Pons (tissue), 1 donor: ENCODE data around the gene MRGPRD.
"Not testable (repeated sequence)": the region's sequence is repeated elsewhere in the genome, so short reads cannot be mapped to it uniquely, and the experiment has no call there.

ENCODE experiments used
- DNase-seq: peaks from one replicate; pipeline ENCODE4 v3.0.0-alpha.2; 2016; ENCODE audit warnings: low spot score

Gene MRGPRD

GRCh38 chr11:69005631-69006368 is 25.0 kb upstream of the MRGPRD start:
- no peak for DNase-seq

- DNase-seq = no peak
Observed at GRCh38 chr11:69005183-69005630, 24.4 kb upstream of the MRGPRD start.

DNA sequence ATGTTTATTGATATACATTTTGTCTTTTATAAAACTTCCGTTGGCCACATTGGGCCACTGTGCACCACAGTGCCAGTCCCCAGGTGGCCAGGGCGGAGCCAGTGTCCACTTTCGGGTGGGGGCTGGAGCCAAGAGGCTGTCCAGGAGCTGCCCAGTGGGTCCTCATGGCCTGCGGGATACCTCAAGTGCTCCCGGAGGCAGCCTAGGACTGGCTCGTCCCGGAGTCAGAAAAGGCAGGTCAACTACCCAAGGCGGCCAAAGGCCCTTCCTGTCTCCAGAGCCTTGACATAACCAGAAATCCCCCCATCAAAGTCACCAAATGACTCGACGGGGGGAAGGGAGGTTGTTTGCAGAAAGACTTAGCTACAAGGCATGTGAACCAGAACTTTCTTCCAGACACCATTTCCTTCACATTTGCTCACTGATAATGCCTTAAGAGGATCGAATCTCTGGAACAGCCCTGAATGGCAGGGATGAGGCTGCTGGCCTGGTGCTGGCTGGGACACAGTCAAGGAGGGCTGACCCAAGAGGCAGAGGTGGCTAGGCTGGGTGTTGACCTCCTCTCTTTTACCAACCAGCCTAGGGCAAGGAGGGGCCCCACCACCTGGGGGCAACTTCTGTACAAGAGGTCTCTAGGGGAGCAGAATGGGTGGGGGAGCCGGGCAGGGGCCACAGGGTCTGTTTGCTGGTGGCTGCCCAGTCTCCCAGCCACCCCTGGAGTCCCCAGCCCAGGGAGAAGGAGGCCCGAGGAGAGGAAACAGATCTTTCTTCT is 23.8 kb upstream of the MRGPRD start:
- no peak for DNase-seq

DNA sequence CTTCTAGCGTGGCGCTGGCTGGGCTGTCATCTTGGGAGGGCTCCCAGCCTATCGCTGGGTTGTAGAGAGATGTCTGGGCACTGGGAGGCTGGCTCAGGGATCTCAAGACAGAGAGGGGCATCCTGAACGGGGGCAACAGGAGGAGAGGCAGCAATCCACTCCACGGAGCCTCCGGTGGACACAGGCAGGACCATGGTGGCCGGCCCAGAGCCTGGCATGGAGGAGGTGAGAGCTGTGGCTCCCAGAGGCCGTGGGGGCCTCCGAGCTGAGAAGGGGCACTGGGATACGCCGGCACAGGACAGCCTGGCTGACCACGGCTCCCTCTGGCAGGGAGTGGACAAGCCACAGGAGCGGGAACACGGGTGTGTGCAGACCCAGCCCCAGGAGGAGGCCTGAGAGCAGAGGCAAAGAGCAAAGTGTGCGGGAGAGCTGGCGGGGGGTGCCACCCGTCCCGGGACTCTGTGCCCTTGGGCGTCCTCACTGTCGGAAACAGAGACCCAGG is 23.1 kb upstream of the MRGPRD start:
- no peak for DNase-seq

DNA sequence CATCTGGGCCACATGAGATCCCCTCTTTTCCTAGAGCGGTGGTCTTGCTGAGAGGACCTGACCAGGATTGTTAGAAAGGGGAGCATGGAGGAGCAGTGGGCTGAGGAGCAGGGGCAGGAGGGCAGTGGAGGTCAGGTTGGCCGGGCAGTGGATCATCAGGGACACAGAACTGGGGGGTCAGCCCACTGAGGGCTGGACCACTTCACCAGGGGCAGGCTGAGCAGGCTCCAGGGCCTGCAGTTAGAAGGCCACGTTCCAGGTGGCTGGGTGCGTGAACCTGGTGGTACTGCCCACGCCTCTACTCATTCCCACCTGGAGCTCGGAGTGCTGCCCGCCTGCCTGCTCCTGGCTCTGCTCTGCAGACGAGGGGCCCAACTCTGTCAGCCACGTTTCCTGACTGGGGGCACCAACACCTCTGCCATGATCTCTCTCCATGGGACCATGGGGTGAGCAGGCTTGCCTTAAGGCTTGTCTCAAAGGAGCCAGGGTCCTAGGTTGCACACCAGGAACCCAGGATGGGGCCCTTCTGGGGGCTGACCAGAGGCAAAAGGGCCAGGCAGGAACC is 22.6 kb upstream of the MRGPRD start:
- no peak for DNase-seq

- no peak for DNase-seq
Observed at GRCh38 chr11:69002570-69003231, 21.9 kb upstream of the MRGPRD start.

DNA sequence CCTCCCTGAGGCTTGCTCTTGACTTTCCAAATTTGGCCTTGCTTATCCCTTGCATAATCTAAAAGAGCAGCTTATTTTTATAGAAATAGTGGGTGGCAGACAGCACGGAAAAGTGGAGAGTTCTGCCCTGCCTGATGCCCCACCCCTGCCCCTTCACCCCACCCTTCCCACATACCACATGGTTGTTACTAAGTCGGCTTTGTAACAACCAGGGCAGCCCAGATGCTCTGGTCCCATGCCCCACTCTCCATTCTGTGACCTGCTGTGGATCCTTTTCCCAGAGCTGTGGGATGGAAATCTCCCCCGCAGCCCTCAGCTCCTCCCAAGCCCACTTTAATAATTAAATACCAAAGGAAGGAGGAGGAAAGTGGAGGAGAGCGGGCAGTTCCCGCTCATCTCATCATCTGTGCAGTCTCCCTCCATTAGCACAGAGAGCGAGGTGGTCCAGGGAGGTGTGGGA is 21.4 kb upstream of the MRGPRD start:
- DNase-seq = no peak

DNA sequence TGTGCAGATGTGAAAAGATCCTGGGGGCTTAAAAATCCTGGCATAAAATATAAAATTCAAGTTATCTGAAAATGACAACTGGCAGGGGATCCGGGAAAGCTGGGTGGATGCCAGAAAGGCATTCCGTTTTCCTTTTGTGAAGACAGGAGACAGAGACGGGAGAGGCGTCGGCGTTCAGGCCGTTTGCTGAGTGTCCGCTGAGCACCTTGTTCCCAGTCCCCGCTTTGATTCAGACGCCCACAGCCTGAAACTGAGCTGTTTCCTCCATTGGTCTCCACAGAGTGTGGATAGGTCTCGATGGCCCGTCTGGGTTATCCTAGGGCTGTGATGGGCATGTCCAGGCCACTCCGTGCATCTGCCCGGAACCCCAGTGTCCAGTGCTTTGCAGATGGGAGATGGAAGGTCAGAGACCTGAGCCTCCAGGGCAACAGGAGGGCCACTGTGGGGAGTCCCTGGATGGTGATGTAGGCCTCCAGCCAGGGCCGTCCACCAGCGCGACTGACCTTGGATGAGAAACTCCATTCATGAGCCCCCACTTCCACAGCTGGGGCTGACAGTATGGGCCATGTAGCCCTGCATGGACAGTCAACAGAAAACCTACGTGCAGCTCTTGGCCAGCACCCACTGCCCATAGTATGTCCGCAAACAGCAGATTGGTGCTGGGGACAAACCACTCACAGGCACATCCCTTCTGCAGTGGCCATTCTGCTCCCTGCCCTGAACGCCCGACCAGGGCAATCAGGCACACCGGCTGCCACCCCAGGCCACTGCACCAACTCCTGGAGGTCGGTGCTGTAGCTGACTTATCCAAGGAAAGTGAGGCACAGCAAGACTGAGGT is 20.7 kb upstream of the MRGPRD start:
- DNase-seq = no peak

DNA sequence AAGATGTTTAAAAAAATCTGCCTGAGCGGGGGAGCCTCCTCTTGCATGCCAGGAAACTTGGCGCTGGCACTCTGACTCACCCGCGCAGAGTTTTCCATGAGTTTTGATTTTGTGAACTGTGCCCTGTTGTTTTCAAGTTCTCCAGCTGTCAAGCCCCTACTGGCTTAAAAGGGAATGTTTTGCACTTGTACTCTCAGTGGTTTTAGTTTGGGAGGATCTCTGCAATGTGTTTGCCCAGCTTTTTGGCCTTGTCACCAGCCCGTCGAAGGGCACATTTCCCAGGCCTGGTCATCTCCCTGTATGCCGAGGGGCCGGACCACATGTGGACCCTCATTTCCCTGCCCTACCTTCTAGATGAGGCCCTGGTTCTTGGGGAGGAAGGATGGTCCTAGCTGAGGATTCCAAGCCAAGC is 20.1 kb upstream of the MRGPRD start:
- peak; percentile 11 for DNase-seq

DNA sequence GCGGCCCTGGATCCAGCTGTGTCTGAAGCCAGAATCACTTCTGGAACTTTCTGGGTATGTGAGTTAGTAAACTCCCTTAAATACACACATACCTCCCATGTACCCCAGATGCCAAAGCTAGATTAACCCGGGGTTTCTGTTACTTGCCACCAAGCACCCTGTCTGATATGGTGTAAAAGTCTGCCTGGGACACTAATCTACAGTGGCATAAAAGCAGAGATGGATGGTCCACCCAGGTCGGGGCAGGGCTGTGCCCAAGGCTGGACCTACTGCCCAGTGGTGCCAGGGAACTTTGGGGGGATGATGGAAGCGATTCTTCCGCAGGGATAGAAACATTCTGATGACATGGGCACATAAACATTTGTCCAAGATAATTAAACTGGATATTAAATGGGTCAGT is 19.6 kb upstream of the MRGPRD start:
- DNase-seq = no peak

DNA sequence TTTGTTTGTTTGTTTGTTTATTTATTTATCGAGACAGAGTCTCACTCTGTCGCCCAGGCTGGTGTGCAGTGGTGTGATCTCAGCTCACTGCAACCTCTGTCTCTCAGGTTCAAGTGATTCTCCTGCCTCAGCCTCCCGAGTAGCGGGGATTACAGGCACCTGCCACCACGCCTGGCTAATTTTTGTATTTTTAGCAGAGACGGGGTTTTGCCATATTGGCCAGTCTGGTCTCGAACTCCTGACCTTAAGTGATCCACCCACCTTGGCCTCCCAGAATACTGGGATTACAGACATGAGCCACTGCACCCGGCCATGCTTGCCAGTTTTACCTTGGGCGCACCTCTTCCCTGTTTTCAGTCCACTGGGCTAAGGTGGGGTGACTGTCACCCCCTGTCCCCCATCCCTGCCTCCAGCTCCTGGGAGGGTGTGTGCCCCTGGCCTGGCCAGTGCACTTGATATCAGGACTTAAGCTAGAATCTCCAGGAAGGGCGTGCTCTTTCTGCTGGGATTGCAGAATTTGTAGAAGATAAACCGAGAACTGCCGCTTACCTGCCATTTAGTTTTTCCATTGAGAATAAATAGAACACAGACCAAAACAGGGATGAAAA is 19.1 kb upstream of the MRGPRD start:
- not testable (repeated sequence) for DNase-seq

DNA sequence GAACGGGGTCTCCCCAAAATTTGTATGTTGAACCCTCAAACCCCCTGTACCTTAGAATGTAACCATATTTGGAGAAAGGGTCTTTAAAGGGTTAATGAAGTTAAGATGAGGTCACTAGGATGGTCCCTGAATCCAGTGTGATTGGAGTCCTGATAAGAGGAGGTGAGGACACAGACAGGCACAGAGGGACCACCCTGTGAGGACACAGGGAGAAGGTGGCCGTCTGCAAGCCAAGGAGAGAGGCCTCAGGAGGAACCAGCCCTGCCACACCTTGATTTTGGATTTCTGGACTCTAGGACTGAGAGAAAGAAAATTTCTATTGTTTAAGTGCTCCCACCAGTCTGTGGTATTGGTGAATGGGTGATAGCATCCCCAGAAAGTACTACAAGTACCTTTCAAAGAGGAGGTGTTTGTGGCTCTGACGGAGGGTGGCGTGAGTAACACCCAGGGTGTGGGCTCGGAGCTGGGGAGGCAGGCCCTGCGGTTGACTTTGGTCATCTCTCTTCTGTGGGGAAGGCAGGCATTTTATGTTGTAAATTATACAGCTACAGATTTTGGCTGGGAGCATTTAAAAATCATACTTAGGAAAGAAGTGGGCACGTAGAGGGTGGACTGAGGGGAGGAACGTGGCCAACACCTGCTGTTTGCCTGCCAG is 18.4 kb upstream of the MRGPRD start:
- no peak for DNase-seq

- DNase-seq = peak; percentile 38
Observed at GRCh38 chr11:68998390-68998911, 17.7 kb upstream of the MRGPRD start.

DNA sequence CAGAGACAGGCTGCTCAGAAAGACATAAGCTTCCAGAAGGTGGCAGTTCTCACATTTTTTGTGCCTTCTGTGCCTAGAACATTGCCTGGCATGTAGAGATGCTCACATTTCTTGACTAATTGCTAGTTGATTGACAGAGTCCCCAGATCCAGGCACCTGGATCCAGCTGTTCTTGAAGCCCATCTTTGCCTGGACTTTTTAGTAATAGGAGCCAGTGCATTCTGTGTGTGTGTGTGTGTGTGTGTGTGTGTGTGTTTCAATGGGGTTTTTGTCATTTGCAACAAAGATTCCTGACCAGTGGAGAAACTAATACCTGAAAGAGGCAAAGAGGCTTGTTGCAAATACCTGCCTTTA is 17.2 kb upstream of the MRGPRD start:
- DNase-seq = no peak

DNA sequence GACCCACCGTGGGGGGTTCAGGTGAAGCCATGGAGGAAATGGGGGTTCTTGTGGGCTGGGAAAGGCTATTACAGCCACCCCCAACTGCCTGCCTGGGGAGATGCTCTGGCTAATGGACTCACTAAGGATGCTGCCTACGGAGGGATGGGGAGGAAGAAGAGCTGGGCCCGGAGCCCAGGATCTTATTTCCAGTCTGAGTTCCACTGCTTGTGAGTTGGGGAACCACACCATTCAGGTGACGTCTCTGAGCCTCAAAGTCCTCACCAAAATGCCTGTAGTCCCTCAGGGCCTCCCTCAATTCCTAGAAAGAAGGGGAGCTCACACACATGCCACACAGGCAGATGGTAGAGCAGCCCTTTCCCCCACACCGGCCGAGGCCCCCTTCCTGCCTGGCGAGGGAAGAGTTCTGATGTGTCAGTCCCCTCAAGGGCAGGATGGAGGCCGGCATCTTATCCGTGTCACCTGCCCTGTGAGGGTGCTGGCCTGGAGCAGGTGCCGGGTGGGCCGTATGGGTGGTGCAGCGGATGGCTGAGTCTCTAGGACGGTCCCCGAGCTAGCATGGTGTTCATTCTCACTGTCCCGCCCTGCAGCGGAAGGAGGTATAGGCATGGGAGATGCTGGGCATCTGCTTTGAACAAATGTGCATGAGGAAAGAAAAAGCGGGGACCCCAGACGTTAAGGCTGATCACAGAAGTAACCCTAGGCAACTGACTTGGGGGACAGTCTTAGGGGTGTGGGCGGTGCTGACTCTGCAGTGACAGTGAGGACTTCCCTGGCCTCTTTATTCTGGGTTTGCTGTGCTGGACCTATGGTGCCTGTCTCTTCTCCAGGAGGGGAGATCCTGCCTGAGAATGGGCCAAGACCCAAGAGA is 16.6 kb upstream of the MRGPRD start:
- no peak for DNase-seq

GRCh38 chr11:68996376-68997123 is 15.8 kb upstream of the MRGPRD start:
- no peak for DNase-seq

DNA sequence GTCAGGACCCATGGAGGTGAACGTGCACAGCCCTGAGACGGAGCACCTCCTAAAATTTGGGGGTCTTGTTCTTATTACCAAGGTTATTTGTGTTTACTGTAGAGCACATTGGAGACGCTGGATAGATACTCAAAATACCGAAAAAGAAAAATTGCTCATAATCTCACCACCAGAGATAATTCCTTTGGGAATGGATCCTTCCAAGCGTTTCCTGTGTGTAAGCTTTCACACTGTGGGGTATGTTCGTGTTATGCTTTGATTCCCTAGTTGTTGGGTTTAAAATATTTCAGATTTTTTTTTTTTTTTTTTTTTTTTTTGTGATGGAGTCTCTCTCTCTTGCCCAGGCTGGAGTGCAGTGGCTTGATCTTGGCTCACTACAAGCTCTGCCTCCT is 14.1 kb upstream of the MRGPRD start:
- DNase-seq = no peak

- DNase-seq = no peak
Observed at GRCh38 chr11:68994161-68994893, 13.5 kb upstream of the MRGPRD start.
